Mesothelial cell of epicardium (in vitro differentiated cells): ENCODE results near the gene SPON1. TPM values are rescaled to one million over a fixed set of nuclear protein-coding genes. Genes with fewer than 3 reads are reported as not detected.

ENCODE experiments used
- DNase-seq, 2 experiments: peaks; one replicate each; pipeline ENCODE4 v3.0.0; 2021; ENCODE audit warnings: low spot score in 2 of 2; ENCODE audit not compliant: unreplicated experiment in 2 of 2
- H3K27ac Mint-ChIP-seq: 2 replicates; pipeline ENCODE4 v1.8.0; 2021; ENCODE audit warnings: mixed read lengths
- H3K27me3 Mint-ChIP-seq: 2 replicates; pipeline ENCODE4 v1.8.0; 2021; ENCODE audit warnings: low read depth, mixed read lengths
- H3K36me3 Mint-ChIP-seq: 2 replicates; pipeline ENCODE4 v1.8.0; 2021; ENCODE audit warnings: mixed read lengths
- H3K4me1 Mint-ChIP-seq: 2 replicates; pipeline ENCODE4 v1.8.0; 2021; ENCODE audit warnings: mixed read lengths
- H3K4me3 Mint-ChIP-seq: 2 replicates; pipeline ENCODE4 v1.8.0; 2021; ENCODE audit warnings: mild to moderate bottlenecking, moderate library complexity, mixed read lengths
- H3K9me3 Mint-ChIP-seq: 2 replicates; pipeline ENCODE4 v1.8.0; 2021; ENCODE audit warnings: mixed read lengths
- total RNA-seq: library from RNA; stranded (reverse); gene quantifications from 3 replicates; pipeline ENCODE4 v1.2.1, GENCODE V29; 2021
- TF ChIP-seq, protein P1 (sequence below): fragments of 200-600 bp; sonication (generic); IDR thresholded peaks from one replicate; pipeline ENCODE4 v1.5.0; 2021; ENCODE audit warnings: antibody characterized with exemption; ENCODE audit not compliant: unreplicated experiment

Gene SPON1
- total RNA-seq, 1 donor from 2014 or later: 30.9 TPM

DNA sequence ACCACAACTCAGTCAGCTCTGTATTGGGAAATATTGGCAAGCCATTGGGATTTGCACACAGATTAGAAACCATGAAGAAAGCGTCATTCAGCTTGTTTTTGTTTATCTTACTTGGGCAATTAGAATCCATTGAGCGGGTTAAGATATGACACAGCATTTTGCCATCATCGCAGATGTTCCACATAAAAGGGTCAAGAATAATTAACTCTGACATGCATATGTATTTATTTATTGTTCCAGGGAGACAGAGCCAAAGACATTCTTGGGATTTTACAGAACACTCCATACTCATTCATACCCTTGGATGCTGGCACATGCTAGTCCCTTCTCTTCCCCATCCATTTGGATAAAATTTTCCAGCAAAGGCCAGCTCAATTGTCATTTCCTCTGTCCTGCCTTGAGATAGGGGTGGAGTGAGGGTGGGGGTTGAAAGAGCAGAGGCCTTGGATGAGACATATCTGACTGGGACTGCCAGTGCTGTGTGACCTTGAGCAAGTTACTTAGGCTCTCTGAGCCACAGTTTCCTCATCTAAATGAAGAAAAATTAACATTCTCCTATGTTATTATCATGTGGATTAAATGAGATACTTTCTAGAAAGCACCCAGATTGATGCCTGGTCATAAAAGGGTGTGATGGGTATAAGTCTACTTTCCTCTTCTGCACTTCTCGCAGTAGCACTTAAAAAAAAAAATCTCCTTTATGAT is 216.7 kb downstream of the SPON1 start:
- Mint-ChIP-seq H3K4me3 (no peak overlapping the region), H3K27me3 (peaks cover 16% of the 10 kb centered on the region), H3K36me3 (no peaks in the 10 kb centered on the region), H3K4me1 (peaks cover 8% of the 10 kb centered on the region), H3K9me3 (no peaks in the 10 kb centered on the region), H3K27ac (no peak overlapping the region)
- TF ChIP-seq, protein P1, sequence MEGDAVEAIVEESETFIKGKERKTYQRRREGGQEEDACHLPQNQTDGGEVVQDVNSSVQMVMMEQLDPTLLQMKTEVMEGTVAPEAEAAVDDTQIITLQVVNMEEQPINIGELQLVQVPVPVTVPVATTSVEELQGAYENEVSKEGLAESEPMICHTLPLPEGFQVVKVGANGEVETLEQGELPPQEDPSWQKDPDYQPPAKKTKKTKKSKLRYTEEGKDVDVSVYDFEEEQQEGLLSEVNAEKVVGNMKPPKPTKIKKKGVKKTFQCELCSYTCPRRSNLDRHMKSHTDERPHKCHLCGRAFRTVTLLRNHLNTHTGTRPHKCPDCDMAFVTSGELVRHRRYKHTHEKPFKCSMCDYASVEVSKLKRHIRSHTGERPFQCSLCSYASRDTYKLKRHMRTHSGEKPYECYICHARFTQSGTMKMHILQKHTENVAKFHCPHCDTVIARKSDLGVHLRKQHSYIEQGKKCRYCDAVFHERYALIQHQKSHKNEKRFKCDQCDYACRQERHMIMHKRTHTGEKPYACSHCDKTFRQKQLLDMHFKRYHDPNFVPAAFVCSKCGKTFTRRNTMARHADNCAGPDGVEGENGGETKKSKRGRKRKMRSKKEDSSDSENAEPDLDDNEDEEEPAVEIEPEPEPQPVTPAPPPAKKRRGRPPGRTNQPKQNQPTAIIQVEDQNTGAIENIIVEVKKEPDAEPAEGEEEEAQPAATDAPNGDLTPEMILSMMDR: no peak
- DNase-seq: no peak

DNA sequence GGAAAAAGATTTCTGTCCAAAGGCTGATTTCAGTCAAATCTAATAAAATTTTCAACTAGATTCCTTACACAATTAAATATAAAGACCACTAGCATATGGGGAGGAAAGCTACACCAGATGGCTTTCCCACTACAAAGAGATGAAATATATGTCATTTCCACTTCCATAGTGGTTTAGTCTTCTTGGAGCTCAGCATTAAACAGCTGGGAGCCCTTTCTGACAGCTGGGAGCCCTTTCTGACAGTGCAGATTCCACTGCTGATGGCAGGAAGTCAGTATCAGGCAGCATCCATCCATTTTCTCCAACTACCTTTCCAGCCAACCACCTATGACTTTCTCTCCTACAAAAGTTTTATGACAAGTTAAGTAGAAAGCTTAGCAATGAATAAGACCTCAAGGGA is 218.6 kb downstream of the SPON1 start:
- H3K36me3 Mint-ChIP-seq: no peaks in the 10 kb centered on the region
- H3K27ac Mint-ChIP-seq: no peak overlapping the region
- H3K9me3 Mint-ChIP-seq: no peaks in the 10 kb centered on the region
- TF ChIP-seq, protein P1: no peak
- peaks cover 16% of the 10 kb centered on the region for H3K27me3 Mint-ChIP-seq
- DNase-seq: no peak
- no peak overlapping the region for H3K4me3 Mint-ChIP-seq
- peaks cover 8% of the 10 kb centered on the region for H3K4me1 Mint-ChIP-seq

DNA sequence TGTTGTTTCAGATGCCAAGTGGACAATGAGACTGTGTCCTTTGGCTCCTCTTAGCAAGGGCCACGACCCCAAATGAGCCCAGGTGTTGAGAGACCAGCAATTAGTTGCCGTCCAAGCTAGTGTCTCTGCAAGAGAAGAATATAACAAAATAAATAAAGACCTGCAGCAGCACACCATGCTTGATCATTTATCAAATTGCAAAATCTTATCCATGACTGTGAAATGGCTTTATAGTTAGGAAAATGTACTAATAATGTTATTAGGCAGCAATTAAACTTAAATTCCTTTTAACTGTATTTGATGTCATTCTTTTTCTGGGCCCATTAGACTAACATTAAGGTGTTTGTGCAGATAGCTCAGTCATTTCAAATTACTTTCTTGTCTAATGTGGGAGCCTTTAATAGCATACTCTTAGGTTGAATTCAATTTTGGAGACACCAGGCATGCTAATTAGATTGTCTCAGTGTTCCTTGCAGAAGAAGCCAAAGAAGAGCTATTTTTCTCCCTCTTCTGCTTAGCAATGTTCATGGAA is 220.4 kb downstream of the SPON1 start:
- no peak overlapping the region for H3K4me3 Mint-ChIP-seq
- no peaks in the 10 kb centered on the region for H3K9me3 Mint-ChIP-seq
- no peak overlapping the region for H3K27ac Mint-ChIP-seq
- H3K36me3 Mint-ChIP-seq: no peaks in the 10 kb centered on the region
- peaks cover 8% of the 10 kb centered on the region for H3K4me1 Mint-ChIP-seq
- H3K27me3 Mint-ChIP-seq: peaks cover 16% of the 10 kb centered on the region
- TF ChIP-seq, protein P1: no peak
- no peak for DNase-seq

DNA sequence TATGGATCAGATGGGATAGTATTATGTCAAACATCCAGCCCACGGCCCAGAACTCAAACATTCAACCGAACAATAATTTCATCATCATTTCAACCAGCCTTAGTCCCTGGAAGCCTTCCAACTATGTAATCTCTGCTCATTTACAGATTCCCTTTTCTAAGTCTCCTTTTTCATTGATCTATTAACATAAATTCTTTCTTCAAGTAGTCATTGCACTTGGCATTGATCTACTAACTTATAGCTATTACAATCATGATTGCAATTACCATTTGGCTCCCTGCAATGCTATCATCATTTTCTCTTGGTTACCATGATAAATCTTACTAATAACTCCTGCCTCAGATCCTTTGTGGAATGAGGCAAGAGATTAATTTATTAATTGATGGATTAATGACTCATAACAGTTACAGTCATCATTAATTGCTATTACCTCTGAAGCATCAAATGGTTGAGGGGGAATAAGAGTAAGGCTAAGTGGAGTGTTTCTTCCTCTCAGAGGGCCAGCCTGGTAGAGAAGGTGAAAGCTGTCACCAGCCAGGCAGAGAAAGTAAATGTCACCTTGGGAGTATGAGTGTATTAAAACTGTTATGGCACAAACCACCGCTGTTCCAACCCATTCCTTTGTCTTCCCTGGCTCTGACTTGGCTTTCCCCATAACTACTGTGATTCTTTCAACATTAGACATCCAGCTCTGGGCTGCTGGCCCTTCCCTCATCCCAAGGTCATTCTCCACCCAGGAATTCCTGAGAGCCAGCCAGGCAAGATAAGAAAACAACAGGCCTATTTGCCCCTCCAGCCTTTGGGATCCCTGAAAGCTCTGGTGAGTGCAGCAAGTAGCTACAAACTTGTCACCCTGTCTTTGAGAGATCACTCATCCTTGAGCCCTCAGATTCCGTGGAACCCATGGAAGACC is 221.8 kb downstream of the SPON1 start:
- no peak for DNase-seq
- H3K27ac Mint-ChIP-seq: no peak overlapping the region
- no peaks in the 10 kb centered on the region for H3K9me3 Mint-ChIP-seq
- H3K27me3 Mint-ChIP-seq: peaks cover 15% of the 10 kb centered on the region
- no peaks in the 10 kb centered on the region for H3K36me3 Mint-ChIP-seq
- H3K4me3 Mint-ChIP-seq: no peak overlapping the region
- H3K4me1 Mint-ChIP-seq: no peaks in the 10 kb centered on the region
- TF ChIP-seq, protein P1: no peak

DNA sequence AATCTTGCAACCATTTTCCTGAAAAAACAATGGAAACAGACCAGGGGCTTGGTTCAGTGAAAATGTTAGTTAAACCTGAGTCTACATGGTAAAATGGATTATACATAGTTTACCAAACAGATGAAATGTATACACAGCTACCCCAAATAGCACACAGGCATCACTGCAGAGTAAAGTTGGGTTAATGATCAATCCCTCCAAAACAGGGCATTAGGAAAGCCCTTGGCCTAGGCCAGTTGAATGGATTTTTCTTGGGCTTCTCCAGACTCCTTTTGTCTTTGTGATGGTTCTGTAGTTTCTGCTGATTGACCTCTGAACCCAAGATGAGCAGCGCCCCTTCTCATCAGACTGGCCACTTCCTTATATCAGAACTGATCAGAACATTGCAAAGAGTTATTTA is 222.9 kb downstream of the SPON1 start:
- H3K4me3 Mint-ChIP-seq: no peak overlapping the region
- TF ChIP-seq, protein P1: no peak
- no peak for DNase-seq
- H3K9me3 Mint-ChIP-seq: no peaks in the 10 kb centered on the region
- peaks cover 11% of the 10 kb centered on the region for H3K27me3 Mint-ChIP-seq
- no peak overlapping the region for H3K27ac Mint-ChIP-seq
- no peaks in the 10 kb centered on the region for H3K36me3 Mint-ChIP-seq
- H3K4me1 Mint-ChIP-seq: no peaks in the 10 kb centered on the region
